Tibial nerve (tissue), 4 donors: Measurements from ENCODE around the gene PLA2G4D. TPM values are rescaled to one million over a fixed set of nuclear protein-coding genes. Genes with fewer than 3 reads are reported as not detected.

ENCODE experiments used
- DNase-seq, 2 donors: peaks; one replicate each; pipeline ENCODE4 v3.0.0-alpha.2; 2019; ENCODE audit warnings: low spot score in 2 of 2
- H3K27ac ChIP-seq, 4 donors: fragments of 200-600 bp; sonication (generic) in 3 of 4; one replicate each; pipeline ENCODE4 v1.5.1; 2017 to 2019; ENCODE audit warnings: mild to moderate bottlenecking in 1 of 4
- H3K27me3 ChIP-seq, 2 donors: fragments of 200-600 bp; sonication (generic) in 1 of 2; one replicate each; pipeline versions ENCODE4 v1.5.1 to v1.6.0; 2017 to 2019
- H3K36me3 ChIP-seq, 3 donors: fragments of 200-600 bp; sonication (generic); one replicate each; pipeline ENCODE4 v1.5.1; 2018 to 2019
- H3K4me1 ChIP-seq, 4 donors: fragments of 200-600 bp; sonication (generic) in 3 of 4; one replicate each; pipeline ENCODE4 v1.5.1; 2017 to 2019
- H3K4me3 ChIP-seq, 4 donors: fragments of 200-600 bp; sonication (generic) in 3 of 4; one replicate each; pipeline ENCODE4 v1.5.1; 2017 to 2019; ENCODE audit warnings: mild to moderate bottlenecking in 1 of 4, moderate library complexity in 1 of 4
- H3K9me3 ChIP-seq, 4 donors: fragments of 200-600 bp; sonication (generic) in 3 of 4; one replicate each; pipeline ENCODE4 v1.5.1; 2017 to 2019
- CTCF ChIP-seq, 5 experiments: fragments of 200-600 bp in 3 of 5; fragments of 450-650 bp in 2 of 5; sonication (generic) in 3 of 5; IDR thresholded peaks; one replicate each; pipeline ENCODE4 v1.5.1; 2016 to 2019; ENCODE audit warnings: antibody characterized with exemption in 5 of 5, mild to moderate bottlenecking in 3 of 5, moderate library complexity in 2 of 5
- EP300 ChIP-seq, 2 donors: sonication (generic); formaldehyde crosslinking; IDR thresholded peaks; one replicate each; pipeline ENCODE4 v1.6.1; 2017; ENCODE audit warnings: antibody characterized with exemption in 2 of 2, mild to moderate bottlenecking in 1 of 2
- POLR2A ChIP-seq, 2 donors: fragments of 450-650 bp; IDR thresholded peaks; one replicate each; pipeline ENCODE4 v1.6.1; 2017; ENCODE audit warnings: antibody characterized with exemption in 2 of 2, mild to moderate bottlenecking in 2 of 2, moderate library complexity in 2 of 2
- WGBS, 2 donors: methylation state at CpG; one replicate each; pipeline ENCODE4 v1.1.5; 2018; 5-methylcytosine and 5-hydroxymethylcytosine counted together
- total RNA-seq, 4 donors: library from RNA; depleted of rRNA; stranded (reverse); fragments of >200 nt; gene quantifications; one replicate each; pipeline ENCODE4 v1.1.0, GENCODE V29; 2016

PLA2G4D gene
- total RNA-seq, 4 donors from 2014 or later, result not detected

GRCh38 chr15:42139596-42139995, 45.2 kb upstream of the PLA2G4D start:
- H3K4me3 ChIP-seq, result no peak overlapping the region
- no peak overlapping the region for H3K27ac ChIP-seq
- H3K36me3 ChIP-seq, result no peaks in the 10 kb centered on the region
- no peak for TF ChIP-seq CTCF (IDR thresholded peaks at IDR 0.05)
- no peaks in the 10 kb centered on the region for H3K4me1 ChIP-seq
- DNase-seq, result no peak
- no peaks in the 10 kb centered on the region for H3K9me3 ChIP-seq
- 67 to 68% methylated on average over 6 of the region's 6 CpGs for WGBS, 2 donors
- no peaks in the 10 kb centered on the region for H3K27me3 ChIP-seq

- DNase-seq, result no peak
Measured at GRCh38 chr15:42138968-42139386, 44.6 kb upstream of the PLA2G4D start.

GRCh38 chr15:42138411-42138810, 44.0 kb upstream of the PLA2G4D start:
- TF ChIP-seq EP300 (IDR thresholded peaks at IDR 0.05) (no peak), CTCF (IDR thresholded peaks at IDR 0.05) (no peak), POLR2A (IDR thresholded peaks at IDR 0.05) (no peak)
- Histone ChIP-seq H3K9me3 (no peaks in the 10 kb centered on the region), H3K4me1 (no peaks in the 10 kb centered on the region), H3K4me3 (no peak overlapping the region), H3K27ac (no peak overlapping the region), H3K36me3 (no peaks in the 10 kb centered on the region), H3K27me3 (no peaks in the 10 kb centered on the region)
- 88 to 92% methylated on average over 4 of the region's 4 CpGs for WGBS, 2 donors
- DNase-seq, result no peak

More at GRCh38 chr15:42138968-42139386, 44.6 kb upstream of the PLA2G4D start:
- H3K4me1 ChIP-seq, result no peaks in the 10 kb centered on the region
- TF ChIP-seq POLR2A (IDR thresholded peaks at IDR 0.05) (no peak), CTCF (IDR thresholded peaks at IDR 0.05) (no peak), EP300 (IDR thresholded peaks at IDR 0.05) (no peak)
- H3K27me3 ChIP-seq, result no peaks in the 10 kb centered on the region
- no peak overlapping the region for H3K4me3 ChIP-seq
- WGBS, 2 donors, result 50 to 56% methylated on average over 3 of the region's 3 CpGs
- no peaks in the 10 kb centered on the region for H3K9me3 ChIP-seq
- H3K36me3 ChIP-seq, result no peaks in the 10 kb centered on the region
- no peak overlapping the region for H3K27ac ChIP-seq

GRCh38 chr15:42137461-42138261, 43.3 kb upstream of the PLA2G4D start:
- Histone ChIP-seq H3K36me3 (no peaks in the 10 kb centered on the region), H3K27ac (no peak overlapping the region), H3K4me1 (no peaks in the 10 kb centered on the region), H3K4me3 (no peak overlapping the region), H3K9me3 (no peaks in the 10 kb centered on the region), H3K27me3 (no peaks in the 10 kb centered on the region)
- no peak for TF ChIP-seq POLR2A (IDR thresholded peaks at IDR 0.05)
- peak; percentile 38 to 45 (median 42) for TF ChIP-seq CTCF (IDR thresholded peaks at IDR 0.05)
- 45 to 50% methylated on average over 11 of the region's 11 CpGs for WGBS, 2 donors
- peak in 1 of 2 donors; percentile 64 for DNase-seq

GRCh38 chr15:42136513-42136912, 42.2 kb upstream of the PLA2G4D start:
- Histone ChIP-seq H3K36me3 (no peaks in the 10 kb centered on the region), H3K27ac (no peak overlapping the region), H3K4me3 (no peak overlapping the region), H3K27me3 (peaks cover 0 to 2% of the 10 kb centered on the region in 2 donors), H3K4me1 (no peaks in the 10 kb centered on the region), H3K9me3 (no peaks in the 10 kb centered on the region)
- DNase-seq, result no peak
- WGBS, 2 donors, result 87 to 90% methylated on average over 11 of the region's 11 CpGs
- TF ChIP-seq POLR2A (IDR thresholded peaks at IDR 0.05) (no peak), CTCF (IDR thresholded peaks at IDR 0.05) (no peak), EP300 (IDR thresholded peaks at IDR 0.05) (no peak)
